Left colon (tissue), 2 donors: ENCODE results near the gene SPAG16. TPM values are rescaled to one million over a fixed set of nuclear protein-coding genes. Genes with fewer than 3 reads are reported as not detected.

Source experiments
- ATAC-seq: fragments of 200-7000 bp; cut with Tn5 transposase; one replicate; pipeline ENCODE4 v1.9.1; 2020; ENCODE audit warnings: mild to moderate bottlenecking, moderate library complexity
- DNase-seq, 2 donors: peaks; one replicate each; pipeline ENCODE4 v3.0.0-alpha.2; 2020
- intact Hi-C, 2 donors: fragments of 100-400 bp; cut with DNase I in 1 of 2; cut with micrococcal nuclease in 1 of 2; formaldehyde crosslinking; loops; one replicate each; pipeline versions ENCODE4 v1.11.2 to v1.14.0; 2022; cut with DNase I, micrococcal nuclease
- total RNA-seq, 2 donors: library from RNA; stranded (reverse); fragmentation: NEBNext Ultra II Directional; extraction: Animal tissue kit (Norgen Biotek cat#: 25700); gene quantifications; one replicate each; pipeline ENCODE4 v1.2.1, GENCODE V29; 2021
- donor health status: DM: no; HTN: no; CAD: no.
- donor health status: DM: yes; HTN: yes; CAD: no.

The SPAG16 gene
- total RNA-seq, 2 donors from 2014 or later: 21.0 to 21.8 TPM

GRCh38 chr2:213490087-213490486 is 205.8 kb downstream of the SPAG16 start:
- no peak for ATAC-seq
- intact Hi-C loops: no loop called here
- no peak for DNase-seq

- ATAC-seq (no peak), DNase-seq (no peak)
- intact Hi-C loops: no loop called here
Measured at GRCh38 chr2:213491376-213491775, 207.1 kb downstream of the SPAG16 start.

- DNase-seq (no peak), ATAC-seq (no peak)
- intact Hi-C loops: no loop called here
Measured at GRCh38 chr2:213496226-213496625, 212.0 kb downstream of the SPAG16 start.

- DNase-seq: no peak
Measured at GRCh38 chr2:213500881-213501280, 216.6 kb downstream of the SPAG16 start.

GRCh38 chr2:213524164-213524563 is 239.9 kb downstream of the SPAG16 start:
- no peak for DNase-seq
- intact Hi-C loops: no loop called here
- ATAC-seq: no peak

More at GRCh38 chr2:213500881-213501280, 216.6 kb downstream of the SPAG16 start:
- intact Hi-C loops: no loop called here
- no peak for ATAC-seq

- intact Hi-C loops: no loop called here
- ATAC-seq (no peak), DNase-seq (no peak)
Measured at GRCh38 chr2:213537579-213537978, 253.3 kb downstream of the SPAG16 start.

GRCh38 chr2:213544940-213545339 is 260.7 kb downstream of the SPAG16 start:
- DNase-seq: no peak
- intact Hi-C loops: no loop called here
- no peak for ATAC-seq

GRCh38 chr2:213545481-213545880 is 261.2 kb downstream of the SPAG16 start:
- DNase-seq (no peak), ATAC-seq (no peak)
- intact Hi-C loops: no loop called here

GRCh38 chr2:213545964-213546475 is 261.8 kb downstream of the SPAG16 start:
- intact Hi-C loops: no loop called here
- DNase-seq: no peak
- no peak for ATAC-seq

GRCh38 chr2:213551526-213551925 is 267.3 kb downstream of the SPAG16 start:
- ATAC-seq (no peak), DNase-seq (no peak)
- intact Hi-C loops: no loop called here

GRCh38 chr2:213559053-213559452 is 274.8 kb downstream of the SPAG16 start:
- ATAC-seq: no peak
- no peak for DNase-seq
- intact Hi-C loops: no loop called here

GRCh38 chr2:213561759-213562158 is 277.5 kb downstream of the SPAG16 start:
- ATAC-seq: no peak
- intact Hi-C loops: no loop called here
- DNase-seq: no peak

- ATAC-seq (no peak), DNase-seq (no peak)
Measured at GRCh38 chr2:213562539-213563180, 278.4 kb downstream of the SPAG16 start.

GRCh38 chr2:213566846-213567245 is 282.6 kb downstream of the SPAG16 start:
- intact Hi-C loops: no loop called here

More at GRCh38 chr2:213562539-213563180, 278.4 kb downstream of the SPAG16 start:
- intact Hi-C loops: no loop called here

GRCh38 chr2:213609570-213610170 is 325.4 kb downstream of the SPAG16 start:
- intact Hi-C loops: no loop called here

More at GRCh38 chr2:213566846-213567245, 282.6 kb downstream of the SPAG16 start:
- ATAC-seq: no peak
- DNase-seq: no peak

GRCh38 chr2:213627054-213627710 is 342.9 kb downstream of the SPAG16 start:
- DNase-seq (no peak), ATAC-seq (no peak)
- intact Hi-C loops: no loop called here

More at GRCh38 chr2:213609570-213610170, 325.4 kb downstream of the SPAG16 start:
- ATAC-seq (no peak), DNase-seq (no peak)

GRCh38 chr2:213627835-213628460 is 343.7 kb downstream of the SPAG16 start:
- DNase-seq (no peak), ATAC-seq (no peak)

GRCh38 chr2:213640738-213641425 is 356.6 kb downstream of the SPAG16 start:
- intact Hi-C loops: no loop called here
- DNase-seq: no peak

More at GRCh38 chr2:213627835-213628460, 343.7 kb downstream of the SPAG16 start:
- intact Hi-C loops: no loop called here

GRCh38 chr2:213644926-213645325 is 360.7 kb downstream of the SPAG16 start:
- DNase-seq (no peak), ATAC-seq (no peak)
- intact Hi-C loops: no loop called here

More at GRCh38 chr2:213640738-213641425, 356.6 kb downstream of the SPAG16 start:
- ATAC-seq: no peak
